Progenitor cell of endocrine pancreas (in vitro differentiated cells): ENCODE data around the gene OR1D2. TPM values are rescaled to one million over a fixed set of nuclear protein-coding genes. Genes with fewer than 3 reads are reported as not detected.

Experiments used
- DNase-seq: peaks from one replicate; pipeline ENCODE4 v3.0.0; 2021; ENCODE audit warnings: low spot score; ENCODE audit not compliant: unreplicated experiment
- H3K27ac Mint-ChIP-seq: 2 replicates; pipeline ENCODE4 v1.8.0; 2021; ENCODE audit warnings: mild to moderate bottlenecking, moderate library complexity, mixed read lengths
- H3K27me3 Mint-ChIP-seq: 2 replicates; pipeline ENCODE4 v1.8.0; 2021; ENCODE audit warnings: mixed read lengths
- H3K36me3 Mint-ChIP-seq: 2 replicates; pipeline ENCODE4 v1.8.0; 2022; ENCODE audit warnings: mixed read lengths; ENCODE audit not compliant: insufficient read depth
- H3K4me1 Mint-ChIP-seq: 2 replicates; pipeline ENCODE4 v1.8.0; 2021; ENCODE audit warnings: low read depth, mixed read lengths
- H3K4me3 Mint-ChIP-seq: 2 replicates; pipeline ENCODE4 v1.8.0; 2021; ENCODE audit warnings: low read depth, mild to moderate bottlenecking, moderate library complexity, mixed read lengths
- H3K9me3 Mint-ChIP-seq: 2 replicates; pipeline ENCODE4 v1.8.0; 2021; ENCODE audit warnings: low read depth, mixed read lengths
- CTCF ChIP-seq: fragments of 200-600 bp; sonication (generic); IDR thresholded peaks from one replicate; pipeline ENCODE4 v1.5.0; 2021; ENCODE audit warnings: antibody characterized with exemption, mild to moderate bottlenecking; ENCODE audit not compliant: unreplicated experiment
- total RNA-seq: library from RNA; stranded (reverse); gene quantifications from 2 replicates; pipeline ENCODE4 v1.2.1, GENCODE V29; 2021

OR1D2 gene
- total RNA-seq, 1 donor from 2014 or later = not detected

- Mint-ChIP-seq H3K27ac (no peak overlapping the region), H3K4me3 (peak overlapping the region; percentile 93), H3K4me1 (no peaks in the 10 kb centered on the region), H3K36me3 (no peaks in the 10 kb centered on the region), H3K9me3 (no peaks in the 10 kb centered on the region), H3K27me3 (peaks cover 17% of the 10 kb centered on the region)
- DNase-seq = no peak
- TF ChIP-seq CTCF = no peak
Measured at GRCh38 chr17:3049705-3050295, 54.4 kb downstream of the OR1D2 start.

- Mint-ChIP-seq H3K9me3 (peaks cover 5% of the 10 kb centered on the region), H3K4me3 (peak overlapping the region; percentile 93), H3K36me3 (no peaks in the 10 kb centered on the region), H3K27ac (peak overlapping the region; percentile 96), H3K4me1 (no peaks in the 10 kb centered on the region), H3K27me3 (peaks cover 21% of the 10 kb centered on the region)
- TF ChIP-seq CTCF = peak; percentile 76
- DNase-seq = peak; percentile 92
Measured at GRCh38 chr17:3048727-3049471, 55.3 kb downstream of the OR1D2 start.

GRCh38 chr17:3046753-3047152, 57.5 kb downstream of the OR1D2 start:
- no peaks in the 10 kb centered on the region for H3K4me1 Mint-ChIP-seq
- DNase-seq = no peak
- no peak overlapping the region for H3K27ac Mint-ChIP-seq
- no peaks in the 10 kb centered on the region for H3K36me3 Mint-ChIP-seq
- H3K4me3 Mint-ChIP-seq = no peak overlapping the region
- H3K9me3 Mint-ChIP-seq = peaks cover 16% of the 10 kb centered on the region
- H3K27me3 Mint-ChIP-seq = peaks cover 21% of the 10 kb centered on the region
- TF ChIP-seq CTCF = no peak

- H3K4me3 Mint-ChIP-seq = no peak overlapping the region
- DNase-seq = no peak
- peak; percentile 33 for TF ChIP-seq CTCF
- peaks cover 16% of the 10 kb centered on the region for H3K9me3 Mint-ChIP-seq
- H3K4me1 Mint-ChIP-seq = no peaks in the 10 kb centered on the region
- no peaks in the 10 kb centered on the region for H3K36me3 Mint-ChIP-seq
- peaks cover 22% of the 10 kb centered on the region for H3K27me3 Mint-ChIP-seq
- no peak overlapping the region for H3K27ac Mint-ChIP-seq
Measured at GRCh38 chr17:3043737-3044365, 60.4 kb downstream of the OR1D2 start.

- no peaks in the 10 kb centered on the region for H3K4me1 Mint-ChIP-seq
- H3K4me3 Mint-ChIP-seq = no peak overlapping the region
- no peak for TF ChIP-seq CTCF
- peaks cover 11% of the 10 kb centered on the region for H3K27me3 Mint-ChIP-seq
- H3K9me3 Mint-ChIP-seq = peaks cover 16% of the 10 kb centered on the region
- DNase-seq = no peak
- no peaks in the 10 kb centered on the region for H3K36me3 Mint-ChIP-seq
- H3K27ac Mint-ChIP-seq = no peak overlapping the region
Measured at GRCh38 chr17:3040882-3041281, 63.3 kb downstream of the OR1D2 start.
